Uterus (tissue), 4 donors: Measurements from ENCODE around the gene ITPRIP. TPM values are rescaled to one million over a fixed set of nuclear protein-coding genes. Genes with fewer than 3 reads are reported as not detected.

Experiments
- DNase-seq, 2 donors: peaks; one replicate each; pipeline ENCODE4 v3.0.0-alpha.2; 2019 to 2020
- H3K27ac ChIP-seq, 2 donors: fragments of 200-600 bp; sonication (generic); 1 replicate in 1 of 2; 2 replicates in 1 of 2; pipeline ENCODE4 v1.5.1; 2016 to 2018
- H3K27me3 ChIP-seq, 2 donors: fragments of 200-600 bp; sonication (generic); one replicate each; pipeline ENCODE4 v1.5.1; 2018 to 2019; ENCODE audit warnings: control low read depth in 1 of 2
- H3K36me3 ChIP-seq, 2 donors: fragments of 200-600 bp; sonication (generic); one replicate each; pipeline ENCODE4 v1.5.1; 2019; ENCODE audit warnings: control low read depth in 1 of 2
- H3K4me1 ChIP-seq, 2 donors: fragments of 200-600 bp; sonication (generic); one replicate each; pipeline ENCODE4 v1.5.1; 2018 to 2019; ENCODE audit warnings: control low read depth in 1 of 2
- H3K4me3 ChIP-seq, 2 donors: fragments of 200-600 bp; sonication (generic); 1 replicate in 1 of 2; 2 replicates in 1 of 2; pipeline ENCODE4 v1.5.1; 2018 to 2019; ENCODE audit warnings: mild to moderate bottlenecking in 1 of 2
- H3K9me3 ChIP-seq, 2 donors: fragments of 200-600 bp; sonication (generic); one replicate each; pipeline ENCODE4 v1.5.1; 2019; ENCODE audit warnings: control low read depth in 1 of 2
- CTCF ChIP-seq, 4 experiments: fragments of 200-600 bp in 2 of 4; fragments of 450-650 bp in 2 of 4; sonication (generic) in 2 of 4; IDR thresholded peaks; one replicate each; pipeline ENCODE4 v1.5.1; 2016 to 2019; ENCODE audit warnings: antibody characterized with exemption in 4 of 4, mild to moderate bottlenecking in 2 of 4, moderate library complexity in 1 of 4
- POLR2A ChIP-seq, 2 donors: fragments of 450-650 bp; IDR thresholded peaks; one replicate each; pipeline ENCODE4 v1.6.1; 2016; ENCODE audit warnings: antibody characterized with exemption in 2 of 2, mild to moderate bottlenecking in 1 of 2, moderate library complexity in 1 of 2
- intact Hi-C: fragments of 100-400 bp; cut with DNase I; formaldehyde crosslinking; loops from one replicate; pipeline ENCODE4 v1.15.1; 2023; ENCODE audit warnings: low total_unique reads
- total RNA-seq, 4 donors: library from RNA; depleted of rRNA in 3 of 4; stranded (reverse); fragments of >200 nt in 3 of 4; gene quantifications; one replicate each; pipeline versions ENCODE4 v1.1.0 to v1.2.4, GENCODE V29; 2014 to 2023
- donor health status: DM: yes; HTN: yes; CAD: no.

ITPRIP gene
- total RNA-seq, 4 donors from 2014 or later: 10.0 to 32.6 (median 22.4) TPM

- Histone ChIP-seq H3K27ac (peak overlapping the region; percentile 2 to 40), H3K36me3 (no peaks in the 10 kb centered on the region), H3K27me3 (no peaks in the 10 kb centered on the region), H3K4me3 (no peak overlapping the region), H3K4me1 (peaks cover 0 to 6% of the 10 kb centered on the region in 2 donors), H3K9me3 (no peaks in the 10 kb centered on the region)
- DNase-seq: no peak
- intact Hi-C loops: loop anchor here (5.0 kb wide), 1 partner anchor 39 kb away; no protein-coding TSS in a partner anchor
- no peak for TF ChIP-seq CTCF (IDR thresholded peaks at IDR 0.05)
- no peak for TF ChIP-seq POLR2A (IDR thresholded peaks at IDR 0.05)
These were observed 30.5 kb downstream of the ITPRIP start for GRCh38 chr10:104307576-104308438.

GRCh38 chr10:104306897-104307296 is 31.4 kb downstream of the ITPRIP start:
- no peaks in the 10 kb centered on the region for H3K9me3 ChIP-seq
- peaks cover 0 to 6% of the 10 kb centered on the region in 2 donors for H3K4me1 ChIP-seq
- DNase-seq: no peak
- H3K27me3 ChIP-seq: no peaks in the 10 kb centered on the region
- H3K27ac ChIP-seq: peak overlapping the region; percentile 0 to 2
- intact Hi-C loops: loop anchor here (5.0 kb wide), 1 partner anchor 40 kb away; no protein-coding TSS in a partner anchor
- H3K4me3 ChIP-seq: no peak overlapping the region
- TF ChIP-seq CTCF (IDR thresholded peaks at IDR 0.05) (no peak), POLR2A (IDR thresholded peaks at IDR 0.05) (no peak)
- H3K36me3 ChIP-seq: no peaks in the 10 kb centered on the region

- no peak for DNase-seq
- intact Hi-C loops: loop anchor here (5.0 kb wide), 1 partner anchor 42 kb away; no protein-coding TSS in a partner anchor
- peaks cover 11 to 12% of the 10 kb centered on the region in 2 donors for H3K4me1 ChIP-seq
- TF ChIP-seq CTCF (IDR thresholded peaks at IDR 0.05) (no peak), POLR2A (IDR thresholded peaks at IDR 0.05) (no peak)
- no peak overlapping the region for H3K4me3 ChIP-seq
- H3K9me3 ChIP-seq: no peaks in the 10 kb centered on the region
- no peaks in the 10 kb centered on the region for H3K27me3 ChIP-seq
- H3K27ac ChIP-seq: peak overlapping the region; percentile 23 to 36
- no peaks in the 10 kb centered on the region for H3K36me3 ChIP-seq
These were observed 33.3 kb downstream of the ITPRIP start for GRCh38 chr10:104304927-104305326.

GRCh38 chr10:104304356-104304745 is 33.9 kb downstream of the ITPRIP start:
- intact Hi-C loops: no loop called here
- Histone ChIP-seq H3K9me3 (no peaks in the 10 kb centered on the region), H3K36me3 (no peaks in the 10 kb centered on the region), H3K27ac (no peak overlapping the region), H3K4me1 (peaks cover 12 to 15% of the 10 kb centered on the region in 2 donors), H3K4me3 (no peak overlapping the region), H3K27me3 (no peaks in the 10 kb centered on the region)
- no peak for DNase-seq
- no peak for TF ChIP-seq POLR2A (IDR thresholded peaks at IDR 0.05)
- TF ChIP-seq CTCF (IDR thresholded peaks at IDR 0.05): no peak
